RWPE1 (cell line): ENCODE measurements around the gene ONECUT2.
A peak's percentile ranks its signal among the peaks of the same experiment; 100 is the strongest.

Experiments
- CTCF ChIA-PET: fragments of 350-600 bp; sonication (Branson Sonifier 250); formaldehyde crosslinking; extraction: SDS; loops from one replicate; lab custom pipeline; 2021; lab: Yijun Ruan, JAX
- POLR2A ChIA-PET: fragments of 400-600 bp; formaldehyde crosslinking; extraction: SDS; loops from one replicate; lab custom pipeline; 2020; ENCODE audit warnings: antibody characterized with exemption; ENCODE audit not compliant: low non-redundant PET; lab: Yijun Ruan, JAX
- DNase-seq: peaks from one replicate; pipeline ENCODE4 v3.0.0; 2012; ENCODE audit warnings: low spot score
- H3K27ac ChIP-seq: fragments of 450-650 bp; 2 replicates; pipeline ENCODE4 v1.5.1; 2017
- CTCF ChIP-seq: fragments of 450-650 bp; conservative IDR thresholded peaks from 2 replicates; pipeline ENCODE4 v1.5.1; 2017; ENCODE audit warnings: low read depth, mild to moderate bottlenecking

The ONECUT2 gene

GRCh38 chr18:57435846-57436190 lies 644 bp downstream of the ONECUT2 start:
- no peak for TF ChIP-seq CTCF
- H3K27ac ChIP-seq: no peak overlapping the region
- ChIA-PET CTCF (no interaction called here), POLR2A (no interaction called here)
- DNase-seq: no peak

GRCh38 chr18:57436191-57436964 lies 1.2 kb downstream of the ONECUT2 start:
- POLR2A ChIA-PET: no interaction called here

GRCh38 chr18:57436965-57437333 lies 1.8 kb downstream of the ONECUT2 start:
- CTCF ChIA-PET: interaction anchor here (0.7 kb wide), 1 partner anchor 101 kb away, joined by 6 read pairs; no protein-coding TSS in a partner anchor
- no peak for DNase-seq
- no peak overlapping the region for H3K27ac ChIP-seq
- POLR2A ChIA-PET: no interaction called here
- no peak for TF ChIP-seq CTCF

More at GRCh38 chr18:57436191-57436964, 1.2 kb downstream of the ONECUT2 start:
- no peak for TF ChIP-seq CTCF
- CTCF ChIA-PET: no interaction called here
- no peak for DNase-seq
- H3K27ac ChIP-seq: no peak overlapping the region

- DNase-seq: no peak
- ChIA-PET CTCF (interaction anchor here (0.7 to 0.9 kb wide), 2 partner anchors 102 to 573 kb away, joined by 4 to 6 read pairs; no protein-coding TSS in a partner anchor), POLR2A (no interaction called here)
- H3K27ac ChIP-seq: no peak overlapping the region
- no peak for TF ChIP-seq CTCF
Measured at GRCh38 chr18:57437402-57437765, 2.2 kb downstream of the ONECUT2 start.

- ChIA-PET CTCF (interaction anchor here (0.9 kb wide), 1 partner anchor 573 kb away, joined by 4 read pairs; no protein-coding TSS in a partner anchor), POLR2A (no interaction called here)
- H3K27ac ChIP-seq: no peak overlapping the region
- TF ChIP-seq CTCF: peak; percentile 27; the same call in 1 of the 2 replicates
- peak; percentile 33 for DNase-seq
Measured at GRCh38 chr18:57437766-57438671, 2.8 kb downstream of the ONECUT2 start.

- no peak for DNase-seq
- CTCF ChIA-PET: no interaction called here
- TF ChIP-seq CTCF: no peak
- POLR2A ChIA-PET: no interaction called here
- no peak overlapping the region for H3K27ac ChIP-seq
Measured at GRCh38 chr18:57438743-57439608, 3.8 kb downstream of the ONECUT2 start.
